DMS 273 (cell line): ENCODE measurements around the gene CCDC170.
A peak's percentile ranks its signal among the peaks of the same experiment; 100 is the strongest.
"Not testable (repeated sequence)": the region's sequence is repeated elsewhere in the genome, so short reads cannot be mapped to it uniquely, and the experiment has no call there.

Source experiments
- DNase-seq: peaks from one replicate; lab custom pipeline; 2025; ENCODE audit not compliant: unreplicated experiment; lab: John Stamatoyannopoulos, UW

Gene CCDC170, protein sequence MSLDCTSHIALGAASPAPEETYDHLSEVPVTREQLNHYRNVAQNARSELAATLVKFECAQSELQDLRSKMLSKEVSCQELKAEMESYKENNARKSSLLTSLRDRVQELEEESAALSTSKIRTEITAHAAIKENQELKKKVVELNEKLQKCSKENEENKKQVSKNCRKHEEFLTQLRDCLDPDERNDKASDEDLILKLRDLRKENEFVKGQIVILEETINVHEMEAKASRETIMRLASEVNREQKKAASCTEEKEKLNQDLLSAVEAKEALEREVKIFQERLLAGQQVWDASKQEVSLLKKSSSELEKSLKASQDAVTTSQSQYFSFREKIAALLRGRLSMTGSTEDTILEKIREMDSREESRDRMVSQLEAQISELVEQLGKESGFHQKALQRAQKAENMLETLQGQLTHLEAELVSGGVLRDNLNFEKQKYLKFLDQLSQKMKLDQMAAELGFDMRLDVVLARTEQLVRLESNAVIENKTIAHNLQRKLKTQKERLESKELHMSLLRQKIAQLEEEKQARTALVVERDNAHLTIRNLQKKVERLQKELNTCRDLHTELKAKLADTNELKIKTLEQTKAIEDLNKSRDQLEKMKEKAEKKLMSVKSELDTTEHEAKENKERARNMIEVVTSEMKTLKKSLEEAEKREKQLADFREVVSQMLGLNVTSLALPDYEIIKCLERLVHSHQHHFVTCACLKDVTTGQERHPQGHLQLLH

DNA sequence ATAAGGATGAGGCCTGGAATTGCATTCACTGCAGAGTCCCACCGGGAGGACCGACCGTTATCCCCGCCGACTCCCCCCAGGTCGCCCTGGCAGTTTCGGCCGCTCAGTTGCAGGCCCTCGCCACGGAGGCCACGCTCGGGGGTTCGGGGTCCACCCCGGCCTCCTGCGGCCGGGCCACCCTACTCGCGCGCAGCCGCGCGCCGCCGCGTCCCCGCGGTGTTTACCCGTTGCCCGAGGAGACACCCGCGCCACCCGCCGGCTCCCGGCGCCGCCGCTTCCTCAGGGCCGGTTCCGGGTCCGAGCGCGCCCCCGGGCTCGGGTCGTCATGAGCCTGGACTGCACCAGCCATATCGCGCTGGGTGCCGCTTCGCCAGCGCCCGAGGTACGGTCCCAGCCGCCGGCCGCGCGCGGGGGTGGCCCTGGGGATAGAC lies at the start of gene CCDC170:
Gene CCDC170, plus strand, starts transcription at position 214 of the 431 bp plus-strand sequence. Its CDS starts 112 bp downstream, at position 326.
- DNase-seq: peak; percentile 47

DNA sequence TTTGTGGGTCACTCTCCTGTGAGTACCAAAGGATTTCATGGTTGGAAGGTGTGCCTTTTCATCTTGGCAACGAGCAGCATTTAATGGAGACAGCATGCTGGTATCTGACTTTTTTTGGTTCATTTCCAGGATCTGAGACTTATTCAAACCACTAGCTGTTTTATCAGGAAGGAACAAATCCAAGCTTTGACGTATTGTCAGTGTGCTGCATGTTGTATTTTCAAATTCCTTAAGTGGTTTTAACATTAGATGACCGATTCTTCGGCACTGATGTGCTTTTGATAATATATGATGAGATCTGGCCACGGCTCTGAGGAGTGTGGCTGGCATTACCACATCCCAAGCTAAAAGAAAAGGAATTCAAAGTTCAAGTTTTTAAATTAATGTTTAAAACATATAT lies 48.3 kb upstream of the CCDC170 start:
- no peak for DNase-seq

DNA sequence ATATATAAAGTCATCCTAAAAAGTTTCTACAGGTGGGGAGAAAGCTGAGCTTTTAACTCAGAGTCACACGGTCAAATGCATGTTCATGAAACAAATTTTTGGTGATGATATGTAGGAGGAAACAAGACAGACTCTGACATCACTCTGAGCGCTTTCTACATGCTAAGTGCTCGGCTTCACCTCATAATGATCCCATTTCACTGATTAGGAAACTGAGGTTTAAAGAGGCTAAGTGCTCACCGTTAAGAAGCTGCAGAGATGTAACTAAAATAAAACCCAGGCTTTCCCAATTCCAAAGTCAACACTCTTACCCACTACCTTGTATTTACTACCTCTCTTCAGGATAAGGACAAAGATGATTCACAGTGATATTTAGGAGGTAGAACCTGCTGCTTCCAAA lies 46.6 kb upstream of the CCDC170 start:
- no peak for DNase-seq

DNA sequence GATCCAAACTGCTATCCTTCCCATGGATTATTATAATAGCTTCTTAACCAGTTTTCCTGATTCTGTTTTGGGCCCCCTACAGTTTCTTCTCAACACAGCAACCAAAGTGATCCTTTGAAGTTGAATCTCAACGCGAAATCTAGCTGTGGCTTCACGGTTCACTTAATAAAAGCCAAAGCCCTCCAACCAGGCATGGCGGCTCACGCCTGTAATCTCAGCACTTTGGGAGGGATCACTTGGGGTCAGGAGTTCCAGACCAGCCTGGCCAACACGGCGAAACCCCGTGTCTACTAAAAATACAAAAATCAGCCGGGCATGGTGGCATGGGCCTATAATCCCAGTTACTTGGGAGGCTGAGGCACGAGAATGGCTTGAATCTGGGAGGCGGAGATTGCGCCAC lies 45.2 kb upstream of the CCDC170 start:
- DNase-seq: peak; percentile 10

DNA sequence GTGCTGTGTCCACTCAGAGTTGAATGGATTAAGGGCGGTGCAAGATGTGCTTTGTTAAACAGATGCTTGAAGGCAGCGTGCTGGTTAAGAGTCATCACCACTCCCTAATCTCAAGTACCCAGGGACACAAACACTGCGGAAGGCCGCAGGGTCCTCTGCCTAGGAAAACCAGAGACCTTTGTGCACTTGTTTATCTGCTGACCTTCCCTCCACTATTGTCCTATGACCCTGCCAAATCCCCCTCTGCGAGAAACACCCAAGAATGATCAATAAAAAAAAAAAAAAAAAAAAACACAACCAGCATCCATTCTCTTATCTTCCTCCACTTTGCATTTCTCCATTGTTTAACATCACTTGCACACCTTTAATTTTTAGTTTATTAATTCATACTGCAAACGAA lies 42.9 kb upstream of the CCDC170 start:
- DNase-seq: not testable (repeated sequence)

DNA sequence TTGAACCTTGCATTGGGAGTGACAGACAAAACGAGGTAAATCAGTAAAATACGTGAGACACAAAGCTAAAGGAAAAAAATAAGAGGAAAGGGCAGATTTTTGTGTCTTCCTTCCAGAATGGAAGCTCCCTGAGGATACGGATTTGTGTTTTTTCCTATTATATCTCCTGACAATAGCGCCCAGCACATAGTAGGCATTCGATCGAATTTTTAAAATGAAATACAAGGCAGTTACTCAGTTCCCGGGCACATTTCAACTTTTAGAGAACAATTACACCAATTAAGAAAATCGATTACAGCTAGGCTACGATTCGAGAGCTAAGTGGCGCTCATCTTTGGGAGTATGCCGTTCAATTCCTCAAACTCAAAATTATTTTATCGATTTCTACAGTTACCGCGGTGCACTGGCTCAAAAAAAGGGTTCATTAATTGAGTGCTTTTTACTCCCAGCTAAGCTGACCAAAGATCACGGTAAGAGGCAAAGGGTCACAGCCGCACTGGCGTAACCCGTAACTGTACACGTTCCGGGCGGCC lies 42.3 kb upstream of the CCDC170 start:
- DNase-seq: no peak

DNA sequence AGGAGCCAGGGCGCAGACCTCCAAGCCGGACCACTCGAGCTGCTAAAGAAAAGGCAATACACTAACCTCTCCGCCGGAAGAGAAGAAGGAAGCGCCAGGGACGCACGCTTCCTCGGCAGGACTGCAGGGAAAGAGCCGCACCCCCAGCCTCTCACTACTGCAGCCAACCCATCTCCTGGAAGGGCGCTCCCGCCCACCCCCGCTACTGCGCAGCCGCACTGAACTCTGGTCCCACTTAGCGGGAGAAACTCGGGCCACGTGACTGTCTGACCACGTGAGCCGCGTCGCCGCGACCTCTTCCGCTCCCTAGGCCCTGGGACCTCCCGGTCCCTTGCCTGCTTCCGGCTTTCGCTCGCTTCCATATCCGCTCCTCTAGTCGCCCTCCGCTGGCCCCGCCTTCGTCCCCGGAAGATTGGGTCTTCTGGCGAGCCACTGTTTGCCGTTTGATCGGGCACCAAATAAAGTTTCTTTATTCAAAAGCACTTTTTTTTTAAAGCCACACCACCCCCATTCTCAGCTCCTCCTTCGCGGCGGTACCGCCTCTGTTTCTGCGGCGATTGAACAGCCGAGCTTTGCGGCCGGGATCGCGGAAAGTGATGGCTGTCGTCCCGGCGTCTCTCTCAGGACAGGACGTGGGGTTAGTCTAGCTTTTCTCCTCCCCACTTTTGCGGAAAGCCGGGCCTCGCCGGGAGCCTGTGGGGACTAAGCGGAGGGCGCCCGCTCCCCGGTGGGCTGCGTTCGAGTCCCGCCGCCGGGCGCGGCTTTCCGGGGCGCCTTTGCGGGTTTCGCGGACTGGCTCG lies 41.7 kb upstream of the CCDC170 start, which contains the start of gene RMND1:
Gene RMND1, minus strand, starts transcription at position 177 of the 800 bp plus-strand sequence. CDS start 6,315 bp downstream, outside the sequence.
- peak; percentile 100 for DNase-seq

DNA sequence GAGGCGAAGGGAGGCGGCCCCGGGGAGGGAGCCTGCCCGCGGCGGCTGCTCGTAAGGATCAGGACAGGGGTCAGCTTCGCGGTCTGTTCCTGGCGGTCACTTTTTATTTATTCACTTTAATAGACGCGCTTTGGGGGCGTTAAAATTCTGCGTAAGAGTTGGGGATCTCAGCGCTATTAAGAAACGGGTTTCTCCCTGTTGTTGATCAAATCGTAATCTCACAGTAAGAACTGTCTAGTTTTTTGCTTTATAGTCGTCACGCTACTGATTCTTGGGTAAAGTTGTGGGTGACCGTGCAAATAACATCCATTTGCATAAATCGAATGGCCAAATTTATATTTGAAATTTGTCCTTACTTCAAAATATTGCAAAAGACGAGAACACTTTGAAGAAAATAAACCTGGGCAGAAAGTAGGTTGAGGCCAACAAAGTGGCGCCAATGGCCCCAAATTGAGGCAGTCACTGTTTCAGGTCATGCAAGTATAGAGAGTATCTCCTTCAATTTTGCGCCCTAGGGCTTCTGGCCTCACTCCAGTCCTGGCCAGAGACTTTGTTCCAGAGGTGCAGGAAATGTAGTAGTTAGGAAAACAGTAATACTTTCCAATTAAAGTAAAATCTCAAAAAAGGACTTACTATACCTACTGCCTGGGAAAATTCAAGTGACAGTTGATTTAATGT lies 40.9 kb upstream of the CCDC170 start:
- peak; percentile 39 for DNase-seq

DNA sequence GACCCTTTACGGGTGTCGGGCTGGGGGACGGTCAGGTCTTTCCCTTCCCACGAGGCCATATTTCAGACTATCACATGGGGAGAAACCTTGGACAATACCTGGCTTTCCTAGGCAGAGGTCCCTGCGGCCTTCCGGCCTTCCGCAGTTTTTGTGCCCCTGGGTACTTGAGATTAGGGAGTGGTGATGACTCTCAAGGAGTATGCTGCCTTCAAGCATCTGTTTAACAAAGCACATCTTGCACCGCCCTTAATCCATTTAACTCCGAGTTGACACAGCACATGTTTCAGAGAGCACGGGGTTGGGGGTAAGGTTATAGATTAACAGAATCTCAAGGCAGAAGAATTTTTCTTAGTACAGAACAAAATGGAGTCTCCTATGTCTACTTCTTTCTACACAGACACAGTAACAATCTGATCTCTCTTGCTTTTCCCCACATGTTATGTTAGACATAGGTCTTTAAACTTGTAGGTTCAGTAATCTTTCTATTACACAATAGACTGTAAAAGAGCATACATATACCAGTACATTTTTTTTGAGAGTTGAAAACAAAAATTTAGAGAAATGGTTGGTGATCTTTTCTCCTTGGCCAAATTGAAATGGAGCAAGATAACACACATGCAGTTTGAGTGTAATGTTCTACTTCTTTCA lies 37.9 kb upstream of the CCDC170 start:
- not testable (repeated sequence) for DNase-seq

DNA sequence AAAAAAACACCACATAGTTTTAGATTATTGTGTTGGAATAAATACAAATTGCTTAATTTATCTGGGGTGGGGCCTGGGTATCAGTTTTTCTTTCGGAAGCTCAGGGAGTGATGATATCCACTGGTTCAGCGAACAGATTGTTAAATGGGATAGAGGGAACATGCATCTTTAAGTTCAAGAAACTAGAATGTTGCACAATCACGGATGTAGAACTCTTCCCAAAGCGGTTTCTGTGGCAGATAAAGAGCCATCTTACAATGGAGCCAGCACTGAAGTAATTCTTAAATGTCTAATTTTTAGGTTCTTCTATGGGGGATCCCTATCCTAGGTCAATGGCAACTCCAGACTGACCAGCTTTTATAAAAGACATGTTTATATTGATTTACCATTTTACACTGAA lies 32.1 kb upstream of the CCDC170 start:
- DNase-seq: no peak

DNA sequence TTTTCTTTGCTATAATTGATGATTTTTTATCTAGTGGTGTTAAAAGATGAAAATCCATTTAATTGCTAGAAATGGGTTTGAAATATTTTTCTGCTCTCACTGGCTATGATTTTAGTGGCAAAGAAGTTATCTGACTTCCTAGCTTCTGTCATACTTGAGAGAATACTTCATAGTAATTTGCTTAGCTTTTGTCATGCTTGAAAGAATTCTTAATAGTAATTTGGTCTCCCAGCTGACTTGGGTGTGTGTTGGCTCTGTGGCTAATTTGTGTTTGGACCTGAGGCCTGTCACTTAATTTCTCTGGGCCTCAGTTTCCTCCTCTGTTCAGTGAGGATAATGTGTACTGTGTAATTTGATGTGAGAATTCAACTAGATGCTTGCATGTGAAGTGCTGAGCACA lies 29.1 kb upstream of the CCDC170 start:
- no peak for DNase-seq

DNA sequence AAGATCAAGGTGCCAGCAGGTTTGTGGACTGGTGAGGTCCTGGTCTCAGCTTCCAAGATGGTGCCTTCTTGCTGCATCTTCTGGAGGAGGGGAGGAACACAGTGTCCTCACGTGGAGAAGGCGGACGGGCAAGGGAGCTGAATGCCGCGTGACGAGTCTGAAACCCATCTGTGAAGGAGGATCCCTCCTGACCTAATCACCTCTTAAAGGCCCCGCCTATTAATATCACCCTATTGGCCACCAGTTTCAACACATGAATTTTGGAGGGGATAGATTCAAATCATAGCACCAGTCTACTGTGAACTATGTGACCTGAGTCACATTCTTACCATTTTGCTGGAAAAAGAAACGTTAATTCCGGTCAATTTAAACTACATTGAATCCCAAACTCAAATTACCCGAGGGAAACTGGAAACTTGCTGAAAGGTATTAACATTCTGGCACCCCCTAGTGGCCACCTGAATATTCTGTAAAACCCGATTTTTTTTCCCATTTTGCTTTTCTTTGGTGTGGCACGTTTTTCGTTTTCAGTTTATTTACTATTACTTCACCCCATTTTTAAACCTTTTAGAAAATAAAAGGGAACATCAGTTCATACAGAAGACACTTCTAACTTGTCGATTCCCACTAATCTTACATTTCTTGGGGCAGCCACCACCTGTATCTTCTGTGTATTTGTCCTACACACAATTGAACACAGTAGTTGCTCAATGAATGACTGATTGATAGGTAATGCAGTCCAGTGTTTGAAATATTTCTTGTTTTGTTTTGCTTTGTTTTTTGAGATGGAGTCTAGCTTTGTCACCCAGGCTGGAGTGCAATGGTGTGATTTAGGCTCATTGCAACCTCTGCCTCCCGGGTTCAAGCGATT lies 17.9 kb upstream of the CCDC170 start:
- DNase-seq: peak; percentile 74

DNA sequence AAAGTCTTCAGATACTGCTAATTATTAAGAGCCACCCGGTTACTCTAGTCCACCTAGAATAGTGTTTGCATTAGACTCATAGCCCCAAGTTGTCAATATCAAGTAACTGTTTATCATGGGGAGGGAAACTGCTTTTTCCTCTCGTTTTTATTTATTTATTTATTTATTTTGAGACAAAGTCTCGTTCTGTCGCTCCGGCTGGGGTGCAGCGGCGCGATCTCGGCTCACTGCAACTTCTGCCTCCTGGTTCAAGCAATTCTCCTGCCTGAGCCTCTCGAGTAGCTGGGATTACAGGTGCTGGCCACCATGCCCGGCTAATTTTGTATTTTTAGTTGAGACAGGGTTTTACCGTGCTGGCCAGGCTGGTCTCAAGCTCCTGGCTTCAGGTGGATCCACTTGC lies 16.1 kb upstream of the CCDC170 start:
- DNase-seq: no peak

DNA sequence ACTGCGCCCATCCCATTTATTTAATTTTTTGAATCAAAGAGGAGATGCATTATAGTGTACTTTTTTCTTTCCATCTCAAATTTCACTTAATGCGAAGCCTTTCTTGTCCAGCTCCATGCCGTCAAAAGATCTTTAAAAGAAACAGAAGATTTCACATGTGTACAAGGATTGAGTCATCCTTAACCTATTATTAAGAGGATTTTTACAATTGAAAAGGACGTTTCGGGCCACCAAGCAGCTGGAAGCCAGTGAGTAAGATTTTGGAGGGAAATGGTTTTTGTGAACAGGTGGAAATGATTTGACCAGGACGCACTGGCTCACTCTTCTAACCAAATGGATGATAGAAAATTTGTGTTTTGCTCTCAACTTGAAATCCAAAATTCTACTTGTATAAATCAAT lies 15.1 kb upstream of the CCDC170 start:
- DNase-seq: no peak

DNA sequence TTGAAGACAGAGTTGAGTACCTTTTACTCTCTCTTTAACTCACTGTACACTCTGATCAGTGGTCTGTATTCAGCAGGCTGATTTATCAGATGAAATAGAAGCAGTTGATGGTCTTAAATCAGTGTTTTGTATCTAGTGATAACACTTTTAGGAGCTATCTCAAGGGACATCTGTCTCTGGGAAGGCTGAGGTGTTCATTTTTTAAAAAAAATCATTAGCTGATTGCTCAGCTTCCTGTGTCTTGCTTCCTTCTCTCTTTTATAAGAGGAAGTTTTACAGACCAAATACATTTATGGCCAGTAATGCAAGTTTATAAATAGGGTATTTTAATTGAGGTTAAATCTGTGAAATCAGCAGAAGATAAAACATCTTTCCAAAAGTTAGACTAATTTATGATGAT lies 12.0 kb upstream of the CCDC170 start:
- no peak for DNase-seq

DNA sequence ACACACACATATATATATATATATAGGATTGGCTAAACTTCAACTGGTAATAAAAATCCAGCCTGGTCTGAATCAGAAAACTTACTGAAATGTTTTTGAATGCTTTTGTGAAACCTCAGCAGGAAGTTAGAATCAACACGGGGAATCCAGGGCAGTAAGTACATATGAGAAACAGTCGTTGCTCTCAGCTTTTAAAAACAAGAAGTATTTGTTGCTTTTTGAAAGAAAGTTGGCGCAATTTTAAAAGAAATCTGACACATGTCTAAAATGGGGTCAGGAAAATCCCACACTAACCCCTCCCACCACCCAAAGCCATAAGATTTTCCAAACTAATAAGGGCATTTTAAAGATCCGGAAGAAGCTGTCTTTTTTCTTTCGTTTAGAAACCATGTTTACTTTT lies 11.5 kb upstream of the CCDC170 start:
- no peak for DNase-seq

DNA sequence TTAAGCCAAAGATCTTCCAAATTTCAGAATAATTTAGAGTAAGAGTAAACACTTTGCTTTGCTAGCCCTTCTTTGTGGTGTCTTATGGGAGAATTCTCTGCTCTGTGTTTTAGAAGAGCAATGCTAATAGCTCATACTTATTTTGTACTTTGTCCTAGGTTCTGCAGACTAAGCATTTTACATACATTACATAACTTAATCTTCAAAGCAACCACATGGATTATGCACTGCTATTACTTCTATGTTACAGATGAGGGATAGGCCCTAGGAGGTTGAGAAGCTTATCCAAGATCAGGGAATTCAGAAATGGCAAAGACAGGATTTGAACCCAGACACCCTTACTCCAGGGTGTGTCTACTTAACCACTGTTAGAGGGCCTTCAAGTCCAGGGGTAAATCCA lies 9.8 kb upstream of the CCDC170 start:
- no peak for DNase-seq

DNA sequence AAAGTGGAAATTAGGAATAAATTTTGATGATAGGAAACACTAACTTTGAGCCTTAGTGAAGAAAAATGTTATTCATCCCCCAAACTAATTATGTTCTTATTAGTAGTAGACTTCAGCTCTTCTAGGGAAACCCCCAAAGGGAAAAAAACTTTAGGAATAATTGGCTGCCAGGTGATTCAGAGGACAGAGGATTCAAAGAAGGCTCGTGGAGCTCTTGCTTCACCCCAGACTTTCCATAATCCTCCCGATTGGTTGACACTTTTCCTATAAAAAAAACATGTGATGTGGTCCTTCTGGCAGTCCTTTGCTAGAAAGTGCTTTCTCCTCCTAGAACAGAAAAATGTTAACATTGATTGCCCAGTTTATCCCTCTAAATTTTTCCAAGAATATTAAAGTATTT lies 5.6 kb upstream of the CCDC170 start:
- no peak for DNase-seq

DNA sequence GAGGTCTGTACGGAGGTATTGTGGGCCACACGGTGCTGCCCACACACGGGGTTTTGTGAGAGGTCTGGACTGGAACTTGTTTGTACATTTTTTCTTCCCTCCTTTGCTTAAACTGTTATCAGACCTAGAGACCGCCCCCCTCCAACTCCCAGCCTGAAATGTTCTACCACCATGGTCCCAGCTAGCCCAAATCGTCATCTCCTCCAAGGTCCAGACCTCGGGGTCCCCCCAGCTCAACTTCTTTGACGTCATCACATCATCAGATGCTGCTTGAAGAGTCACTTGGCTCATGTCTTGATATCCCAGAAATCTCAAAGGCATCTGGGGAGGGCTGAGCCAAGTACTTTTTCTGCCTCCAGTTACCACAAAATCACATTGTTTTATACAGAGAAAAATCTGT lies 2.8 kb upstream of the CCDC170 start:
- no peak for DNase-seq
